CD14-positive monocyte (primary cell): ENCODE results near the gene FGD4. TPM values are rescaled to one million over a fixed set of nuclear protein-coding genes. Genes with fewer than 3 reads are reported as not detected.

Source experiments
- DNase-seq, 3 donors: peaks; one replicate each; pipeline ENCODE4 v3.0.0-alpha.2; 2011 to 2022
- H2AFZ ChIP-seq: 2 replicates; pipeline ENCODE4 v1.6.0; 2012; ENCODE audit warnings: mild to moderate bottlenecking, low read depth, low read length, inconsistent platforms; ENCODE audit not compliant: insufficient read depth, poor library complexity, severe bottlenecking
- H3K27ac ChIP-seq, 2 donors: 1 replicate in 1 of 2; 2 replicates in 1 of 2; pipeline ENCODE4 v1.5.1; 2012 to 2013; ENCODE audit warnings: low read length in 2 of 2, control low read depth in 1 of 2, inconsistent platforms in 1 of 2, low read depth in 1 of 2, mild to moderate bottlenecking in 1 of 2
- H3K27me3 ChIP-seq, 2 donors: one replicate each; pipeline versions ENCODE4 v1.6.0 to v1.6.1; 2011 to 2013; ENCODE audit warnings: low read length in 2 of 2; ENCODE audit not compliant: control insufficient read depth in 2 of 2, insufficient read depth in 2 of 2
- H3K36me3 ChIP-seq, 2 donors: replicated peaks in 1 of 2; 1 replicate in 1 of 2; 2 replicates in 1 of 2; pipeline versions ENCODE4 v1.5.1 to v1.6.1; 2012 to 2013; ENCODE audit warnings: low read length in 2 of 2, control low read depth in 1 of 2, inconsistent platforms in 1 of 2, mild to moderate bottlenecking in 1 of 2; ENCODE audit not compliant: insufficient read depth in 2 of 2, control insufficient read depth in 1 of 2
- H3K4me1 ChIP-seq, 2 donors: 1 replicate in 1 of 2; 2 replicates in 1 of 2; pipeline versions ENCODE4 v1.5.1 to v1.6.1; 2012 to 2013; ENCODE audit warnings: low read length in 2 of 2, control low read depth in 1 of 2, inconsistent platforms in 1 of 2, mild to moderate bottlenecking in 1 of 2, moderate library complexity in 1 of 2; ENCODE audit not compliant: insufficient read depth in 2 of 2, control insufficient read depth in 1 of 2
- H3K4me2 ChIP-seq: replicated peaks from 2 replicates; pipeline ENCODE3; 2012; ENCODE audit warnings: low read length, moderate library complexity, mild to moderate bottlenecking; ENCODE audit not compliant: poor library complexity, severe bottlenecking; ENCODE audit errors: extremely low read depth
- H3K4me3 ChIP-seq, 3 experiments: fragments of 200-600 bp in 1 of 3; sonication (generic) in 1 of 3; replicated peaks in 1 of 3; 1 replicate in 2 of 3; 2 replicates in 1 of 3; pipeline ENCODE4 v1.5.1; 2011 to 2013; ENCODE audit warnings: low read length in 3 of 3, mild to moderate bottlenecking in 3 of 3, control low read depth in 2 of 3, low read depth in 2 of 3, inconsistent platforms in 1 of 3, moderate library complexity in 1 of 3
- H3K79me2 ChIP-seq: 2 replicates; pipeline ENCODE4 v1.6.0; 2012; ENCODE audit warnings: mild to moderate bottlenecking, control low read depth, inconsistent platforms, low read length, moderate library complexity; ENCODE audit not compliant: insufficient read depth
- H3K9ac ChIP-seq: 2 replicates; pipeline ENCODE4 v1.6.0; 2017; ENCODE audit warnings: low read length, mild to moderate bottlenecking; ENCODE audit not compliant: insufficient read depth, poor library complexity, severe bottlenecking
- H3K9me3 ChIP-seq, 2 donors: replicated peaks in 1 of 2; 1 replicate in 1 of 2; 2 replicates in 1 of 2; pipeline versions ENCODE4 v1.5.1 to v1.6.1; 2012 to 2013; ENCODE audit warnings: low read length in 2 of 2, control low read depth in 1 of 2; ENCODE audit not compliant: control insufficient read depth in 1 of 2, insufficient read depth in 1 of 2
- H4K20me1 ChIP-seq: 2 replicates; pipeline ENCODE4 v1.6.0; 2012; ENCODE audit warnings: mild to moderate bottlenecking, low read length, control low read depth, moderate library complexity; ENCODE audit not compliant: insufficient read depth
- H3K27ac Mint-ChIP-seq, 7 donors: one replicate each; pipeline ENCODE4 v1.8.0; 2020; ENCODE audit warnings: mild to moderate bottlenecking in 7 of 7, mixed read lengths in 7 of 7, moderate library complexity in 6 of 7, inconsistent platforms in 2 of 7
- H3K27me3 Mint-ChIP-seq, 3 donors: one replicate each; pipeline ENCODE4 v1.8.0; 2021 to 2022; ENCODE audit warnings: low read depth in 3 of 3, mild to moderate bottlenecking in 3 of 3, mixed read lengths in 3 of 3, moderate library complexity in 3 of 3, inconsistent platforms in 1 of 3
- H3K36me3 Mint-ChIP-seq, 2 donors: one replicate each; pipeline ENCODE4 v1.8.0; 2020; ENCODE audit warnings: mixed read lengths in 2 of 2, inconsistent platforms in 1 of 2, mild to moderate bottlenecking in 1 of 2
- H3K4me1 Mint-ChIP-seq: one replicate; pipeline ENCODE4 v1.8.0; 2020; ENCODE audit warnings: mild to moderate bottlenecking, mixed read lengths
- H3K4me3 Mint-ChIP-seq, 2 donors: one replicate each; pipeline ENCODE4 v1.8.0; 2020; ENCODE audit warnings: mild to moderate bottlenecking in 2 of 2, mixed read lengths in 2 of 2, moderate library complexity in 1 of 2
- H3K9me3 Mint-ChIP-seq, 7 donors: one replicate each; pipeline ENCODE4 v1.8.0; 2020 to 2022; ENCODE audit warnings: mixed read lengths in 7 of 7, mild to moderate bottlenecking in 6 of 7, moderate library complexity in 6 of 7, inconsistent platforms in 2 of 7
- WGBS: methylation state at CpG from one replicate; pipeline ENCODE4 v1.1.5; 2013; ENCODE audit warnings: missing lambda C conversion rate; ENCODE audit not compliant: insufficient coverage; 5-methylcytosine and 5-hydroxymethylcytosine counted together
- intact Hi-C, 2 donors: fragments of 100-400 bp; cut with micrococcal nuclease; formaldehyde crosslinking; loops; one replicate each; pipeline versions ENCODE4 v1.15.0 to v1.15.1; 2023
- polyA plus RNA-seq, 3 donors: library from polyadenylated mRNA; depleted of rRNA in 1 of 3; unstranded in 2 of 3; stranded (reverse) in 1 of 3; fragments of 300-500 nt in 2 of 3; fragments of >200 nt in 1 of 3; fragmentation: Illumina TruSeq in 2 of 3; gene quantifications; 1 replicate in 2 of 3; 2 replicates in 1 of 3; pipeline ENCODE4 v1.2.3, GENCODE V29; 2012 to 2021
- TF ChIP-seq, protein P1 (sequence below): fragments of 200-600 bp; IDR thresholded peaks from one replicate; pipeline ENCODE4 v1.8.0; 2022; ENCODE audit warnings: antibody characterized with exemption, mild to moderate bottlenecking

Gene FGD4
- polyA plus RNA-seq, 3 donors, result 5.3 to 34.4 (median 6.0) TPM

DNA sequence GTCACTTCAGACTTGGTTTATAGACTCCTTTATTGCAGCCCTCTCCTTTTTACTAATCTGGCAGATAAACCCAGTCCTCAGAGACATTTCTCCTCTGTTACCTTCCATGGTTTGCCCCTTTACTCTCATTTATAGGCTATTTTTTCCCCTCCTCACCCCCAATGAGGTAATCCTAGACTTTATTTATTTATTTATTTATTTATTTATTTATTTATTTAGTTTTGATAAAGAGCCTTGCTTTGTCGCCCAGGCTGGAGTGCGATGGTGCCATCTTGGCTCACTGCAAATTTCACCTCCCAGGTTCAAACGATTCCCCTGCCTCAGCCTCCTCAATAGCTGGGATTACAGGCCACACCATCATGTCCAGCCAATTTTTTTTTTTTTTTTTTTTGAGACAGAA lies 8.4 kb downstream of the FGD4 start:
- no CpG with 5 or more reads among the region's 3 CpGs for WGBS
- no peaks in the 10 kb centered on the region for H3K36me3 Mint-ChIP-seq
- H3K27me3 Mint-ChIP-seq, result peaks cover 0 to 5% (median 0%) of the 10 kb centered on the region in 3 donors
- no peak overlapping the region for H3K27ac ChIP-seq
- no peak overlapping the region for H2AFZ ChIP-seq
- H3K9me3 ChIP-seq, result no peaks in the 10 kb centered on the region
- peaks cover 13 to 35% of the 10 kb centered on the region in 2 donors for H3K4me1 ChIP-seq
- no peaks in the 10 kb centered on the region for H3K36me3 ChIP-seq
- H3K9ac ChIP-seq, result no peak overlapping the region
- intact Hi-C loops, result no loop called here
- no peaks in the 10 kb centered on the region for H3K79me2 ChIP-seq
- no peaks in the 10 kb centered on the region for H4K20me1 ChIP-seq
- no peak overlapping the region for H3K27ac Mint-ChIP-seq
- no peak overlapping the region for H3K4me3 Mint-ChIP-seq
- peaks cover 30% of the 10 kb centered on the region for H3K4me1 Mint-ChIP-seq
- no peak for DNase-seq
- TF ChIP-seq, protein P1, sequence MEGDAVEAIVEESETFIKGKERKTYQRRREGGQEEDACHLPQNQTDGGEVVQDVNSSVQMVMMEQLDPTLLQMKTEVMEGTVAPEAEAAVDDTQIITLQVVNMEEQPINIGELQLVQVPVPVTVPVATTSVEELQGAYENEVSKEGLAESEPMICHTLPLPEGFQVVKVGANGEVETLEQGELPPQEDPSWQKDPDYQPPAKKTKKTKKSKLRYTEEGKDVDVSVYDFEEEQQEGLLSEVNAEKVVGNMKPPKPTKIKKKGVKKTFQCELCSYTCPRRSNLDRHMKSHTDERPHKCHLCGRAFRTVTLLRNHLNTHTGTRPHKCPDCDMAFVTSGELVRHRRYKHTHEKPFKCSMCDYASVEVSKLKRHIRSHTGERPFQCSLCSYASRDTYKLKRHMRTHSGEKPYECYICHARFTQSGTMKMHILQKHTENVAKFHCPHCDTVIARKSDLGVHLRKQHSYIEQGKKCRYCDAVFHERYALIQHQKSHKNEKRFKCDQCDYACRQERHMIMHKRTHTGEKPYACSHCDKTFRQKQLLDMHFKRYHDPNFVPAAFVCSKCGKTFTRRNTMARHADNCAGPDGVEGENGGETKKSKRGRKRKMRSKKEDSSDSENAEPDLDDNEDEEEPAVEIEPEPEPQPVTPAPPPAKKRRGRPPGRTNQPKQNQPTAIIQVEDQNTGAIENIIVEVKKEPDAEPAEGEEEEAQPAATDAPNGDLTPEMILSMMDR, result no peak
- no peak overlapping the region for H3K4me3 ChIP-seq
- no peak overlapping the region for H3K4me2 ChIP-seq
- no peaks in the 10 kb centered on the region for H3K27me3 ChIP-seq
- peaks cover 0 to 2% (median 0%) of the 10 kb centered on the region in 7 donors for H3K9me3 Mint-ChIP-seq

DNA sequence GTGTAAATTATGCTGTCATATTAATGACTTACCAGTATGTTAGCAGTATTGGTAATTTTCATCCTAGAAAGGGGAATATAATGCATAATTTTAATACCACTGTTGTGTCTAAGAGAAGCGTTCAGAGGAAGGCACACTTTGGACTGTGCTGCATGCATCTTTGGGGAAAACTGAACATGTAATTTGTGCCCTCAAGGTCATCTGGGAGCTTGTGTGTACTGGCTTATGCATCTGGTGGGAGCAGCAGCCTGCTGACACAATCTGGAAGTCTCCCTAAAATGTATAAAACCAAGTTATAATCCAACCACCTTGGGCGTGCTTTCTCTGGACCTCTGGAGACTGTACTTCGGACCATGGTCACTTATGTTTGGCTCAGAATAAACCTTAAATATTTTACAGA lies 14.1 kb downstream of the FGD4 start:
- H2AFZ ChIP-seq, result no peak overlapping the region
- H3K4me1 ChIP-seq, result no peaks in the 10 kb centered on the region
- Mint-ChIP-seq H3K9me3 (peaks cover 0 to 3% (median 0%) of the 10 kb centered on the region in 7 donors), H3K27ac (no peak overlapping the region), H3K4me1 (peaks cover 4% of the 10 kb centered on the region), H3K36me3 (no peaks in the 10 kb centered on the region), H3K27me3 (peaks cover 0 to 2% (median 2%) of the 10 kb centered on the region in 3 donors), H3K4me3 (no peak overlapping the region)
- no peaks in the 10 kb centered on the region for H3K27me3 ChIP-seq
- no peaks in the 10 kb centered on the region for H4K20me1 ChIP-seq
- H3K4me2 ChIP-seq, result no peak overlapping the region
- no peak overlapping the region for H3K4me3 ChIP-seq
- TF ChIP-seq, protein P1, result no peak
- H3K79me2 ChIP-seq, result no peaks in the 10 kb centered on the region
- DNase-seq, result no peak
- intact Hi-C loops, result no loop called here
- H3K9ac ChIP-seq, result no peak overlapping the region
- H3K36me3 ChIP-seq, result no peaks in the 10 kb centered on the region
- no peaks in the 10 kb centered on the region for H3K9me3 ChIP-seq
- 100% methylated on average over 1 of the region's 3 CpGs for WGBS
- no peak overlapping the region for H3K27ac ChIP-seq
